HG03342 (cell line): Measurements from ENCODE around the gene ARIH2.

Source experiments
- ATAC-seq: cut with Tn5 transposase; IDR thresholded peaks from one replicate; pipeline ENCODE4 v1.9.1; 2021; ENCODE audit warnings: mild to moderate bottlenecking, moderate library complexity; ENCODE audit not compliant: unreplicated experiment

The ARIH2 gene

GRCh38 chr3:49034650-49035049 is 116.0 kb downstream of the ARIH2 start:
- no peak for ATAC-seq

GRCh38 chr3:49035281-49035680 is 116.6 kb downstream of the ARIH2 start:
- ATAC-seq = no peak
